SU-DHL-6 (cell line): ENCODE data around the gene RPRML.

Source experiments
- H2AFZ ChIP-seq: fragments of 200-600 bp; sonication (generic); 2 replicates; pipeline ENCODE4 v1.6.1; 2014; ENCODE audit warnings: low read depth, mild to moderate bottlenecking, moderate library complexity, mixed read lengths, antibody characterized with exemption, low read length; ENCODE audit not compliant: severe bottlenecking
- H3F3A ChIP-seq: fragments of 200-600 bp; shearing (Covaris generic); 2 replicates; pipeline ENCODE4 v1.6.0; 2016; ENCODE audit warnings: antibody characterized with exemption, mild to moderate bottlenecking; ENCODE audit not compliant: insufficient read depth
- H3K27ac ChIP-seq: fragments of 200-600 bp; sonication (generic); 2 replicates; pipeline ENCODE4 v1.5.1; 2016; ENCODE audit warnings: low read depth, mild to moderate bottlenecking, low read length, moderate library complexity, mixed read lengths
- H3K27me3 ChIP-seq: fragments of 200-600 bp; sonication (generic), shearing (Covaris generic); 2 replicates; pipeline ENCODE4 v1.6.0; 2014; ENCODE audit warnings: mild to moderate bottlenecking, low read length
- H3K36me3 ChIP-seq: fragments of 200-600 bp; sonication (generic); 2 replicates; pipeline ENCODE4 v1.6.1; 2014; ENCODE audit warnings: mild to moderate bottlenecking, low read length, mixed read lengths
- H3K4me2 ChIP-seq: fragments of 300-600, 200-600 bp; shearing (Covaris generic), sonication (generic); 2 replicates; pipeline ENCODE4 v1.6.0; 2014; ENCODE audit warnings: low read length, low read depth, mild to moderate bottlenecking; ENCODE audit not compliant: poor library complexity, severe bottlenecking
- H3K4me3 ChIP-seq: fragments of 200-600 bp; sonication (generic); 2 replicates; pipeline ENCODE4 v1.5.1; 2014; ENCODE audit warnings: antibody characterized with exemption, low read length, mild to moderate bottlenecking, mixed read lengths; ENCODE audit not compliant: insufficient read depth, poor library complexity, severe bottlenecking
- H3K79me2 ChIP-seq: fragments of 200-600 bp; sonication (generic); 2 replicates; pipeline ENCODE4 v1.6.1; 2014; ENCODE audit warnings: mild to moderate bottlenecking, low read length, moderate library complexity; ENCODE audit not compliant: insufficient read depth
- H3K9ac ChIP-seq: fragments of 200-600 bp; sonication (generic); 2 replicates; pipeline ENCODE4 v1.7.0; 2014; ENCODE audit warnings: mild to moderate bottlenecking, low read length
- H3K9me2 ChIP-seq: fragments of 200-600 bp; sonication (generic); replicated peaks from 2 replicates; pipeline ENCODE4 v1.6.1; 2014; ENCODE audit warnings: low read length; ENCODE audit not compliant: insufficient read depth
- H3K9me3 ChIP-seq: fragments of 200-600 bp; sonication (generic); 2 replicates; pipeline ENCODE4 v1.6.1; 2014; ENCODE audit warnings: low read length, mixed read lengths; ENCODE audit not compliant: insufficient read depth
- H4K20me1 ChIP-seq: fragments of 200-600 bp; sonication (generic); 2 replicates; pipeline ENCODE4 v1.6.1; 2014; ENCODE audit warnings: low read depth, mild to moderate bottlenecking, antibody characterized with exemption, low read length, moderate library complexity, mixed read lengths
- EZH2phosphoT487 ChIP-seq: fragments of 200-600 bp; sonication (generic), shearing (Covaris generic); conservative IDR thresholded peaks from 2 replicates; pipeline ENCODE4 v1.6.1; 2018; ENCODE audit warnings: mild to moderate bottlenecking, antibody characterized with exemption, low read length, moderate library complexity, mixed read lengths
- TF ChIP-seq, protein P1 (sequence below): fragments of 200-600 bp; sonication (generic); IDR thresholded peaks from one replicate; pipeline ENCODE4 v1.5.1; 2017; ENCODE audit warnings: antibody characterized with exemption, mild to moderate bottlenecking, low read length, moderate library complexity; ENCODE audit not compliant: insufficient read depth, poor library complexity, severe bottlenecking

RPRML gene

DNA sequence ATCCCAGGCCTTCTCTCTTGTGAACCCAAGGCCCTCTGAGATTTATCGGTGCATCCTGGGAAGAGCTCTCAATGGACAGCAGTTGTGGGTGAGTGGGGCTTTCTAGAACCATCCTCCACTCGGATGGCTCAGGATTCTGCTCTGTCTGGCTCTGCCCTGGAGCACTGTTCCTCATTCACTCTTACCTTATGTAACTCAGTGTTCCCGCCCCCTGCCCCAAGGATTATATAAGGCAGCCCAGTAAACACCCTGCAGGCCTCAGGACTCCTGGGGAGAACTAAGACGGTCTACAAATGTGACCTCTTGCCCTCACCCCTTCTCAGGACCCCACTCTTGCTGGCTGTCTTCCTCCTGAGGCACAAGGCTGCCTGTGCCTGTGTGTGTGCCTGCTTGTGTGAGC lies 3.8 kb downstream of the RPRML start:
- Histone ChIP-seq H4K20me1 (no peaks in the 10 kb centered on the region), H3K79me2 (no peaks in the 10 kb centered on the region), H3K4me3 (no peak overlapping the region), H3K4me2 (no peak overlapping the region), H3K27ac (no peak overlapping the region), H3F3A (no peaks in the 10 kb centered on the region), H2AFZ (no peak overlapping the region), H3K9me2 (no peaks in the 10 kb centered on the region), H3K9ac (no peak overlapping the region), H3K9me3 (no peaks in the 10 kb centered on the region), H3K27me3 (no peaks in the 10 kb centered on the region), H3K36me3 (no peaks in the 10 kb centered on the region)
- TF ChIP-seq, protein P1, sequence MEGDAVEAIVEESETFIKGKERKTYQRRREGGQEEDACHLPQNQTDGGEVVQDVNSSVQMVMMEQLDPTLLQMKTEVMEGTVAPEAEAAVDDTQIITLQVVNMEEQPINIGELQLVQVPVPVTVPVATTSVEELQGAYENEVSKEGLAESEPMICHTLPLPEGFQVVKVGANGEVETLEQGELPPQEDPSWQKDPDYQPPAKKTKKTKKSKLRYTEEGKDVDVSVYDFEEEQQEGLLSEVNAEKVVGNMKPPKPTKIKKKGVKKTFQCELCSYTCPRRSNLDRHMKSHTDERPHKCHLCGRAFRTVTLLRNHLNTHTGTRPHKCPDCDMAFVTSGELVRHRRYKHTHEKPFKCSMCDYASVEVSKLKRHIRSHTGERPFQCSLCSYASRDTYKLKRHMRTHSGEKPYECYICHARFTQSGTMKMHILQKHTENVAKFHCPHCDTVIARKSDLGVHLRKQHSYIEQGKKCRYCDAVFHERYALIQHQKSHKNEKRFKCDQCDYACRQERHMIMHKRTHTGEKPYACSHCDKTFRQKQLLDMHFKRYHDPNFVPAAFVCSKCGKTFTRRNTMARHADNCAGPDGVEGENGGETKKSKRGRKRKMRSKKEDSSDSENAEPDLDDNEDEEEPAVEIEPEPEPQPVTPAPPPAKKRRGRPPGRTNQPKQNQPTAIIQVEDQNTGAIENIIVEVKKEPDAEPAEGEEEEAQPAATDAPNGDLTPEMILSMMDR: no peak
- TF ChIP-seq EZH2phosphoT487: no peak

DNA sequence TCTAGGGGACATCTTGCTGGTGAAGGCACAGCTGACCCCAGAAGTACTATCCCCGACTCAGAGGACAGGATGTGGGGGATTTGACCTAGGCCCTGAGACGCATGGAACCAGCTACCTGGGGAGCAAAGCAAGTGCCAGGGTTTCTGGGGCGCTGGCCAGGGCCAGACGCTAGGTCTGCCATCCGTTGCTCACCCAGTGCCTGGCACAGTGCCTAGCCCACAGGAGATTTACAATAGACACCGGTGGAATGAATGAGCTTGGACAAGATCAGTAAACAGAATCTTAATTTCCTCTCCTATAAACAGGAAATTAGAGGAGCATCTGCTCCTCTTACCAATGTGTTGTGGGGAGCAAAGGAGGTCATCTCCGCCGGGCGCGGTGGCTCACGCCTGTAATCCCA lies 5.0 kb downstream of the RPRML start:
- Histone ChIP-seq H3K27ac (no peak overlapping the region), H3K36me3 (no peaks in the 10 kb centered on the region), H3K9ac (no peak overlapping the region), H3K79me2 (no peaks in the 10 kb centered on the region), H4K20me1 (no peaks in the 10 kb centered on the region), H3K27me3 (no peaks in the 10 kb centered on the region), H3K9me2 (no peaks in the 10 kb centered on the region), H2AFZ (no peak overlapping the region), H3K4me3 (no peak overlapping the region), H3K9me3 (no peaks in the 10 kb centered on the region), H3K4me2 (no peak overlapping the region), H3F3A (no peaks in the 10 kb centered on the region)
- no peak for TF ChIP-seq EZH2phosphoT487
- TF ChIP-seq, protein P1: no peak

GRCh38 chr17:46972346-46972745 lies 6.7 kb downstream of the RPRML start:
- Histone ChIP-seq H3F3A (no peaks in the 10 kb centered on the region), H2AFZ (no peak overlapping the region), H3K4me2 (no peak overlapping the region), H4K20me1 (no peaks in the 10 kb centered on the region), H3K27me3 (no peaks in the 10 kb centered on the region), H3K9me2 (no peaks in the 10 kb centered on the region), H3K9ac (no peak overlapping the region), H3K4me3 (no peak overlapping the region), H3K36me3 (no peaks in the 10 kb centered on the region), H3K79me2 (no peaks in the 10 kb centered on the region), H3K27ac (no peak overlapping the region), H3K9me3 (no peaks in the 10 kb centered on the region)
- TF ChIP-seq, protein P1: no peak
- TF ChIP-seq EZH2phosphoT487: no peak
